ENCODE measurements around the gene IFT20. TPM values are rescaled to one million over a fixed set of nuclear protein-coding genes. Genes with fewer than 3 reads are reported as not detected.

IFT20 gene
- total RNA-seq, 1 donor from 2014 or later, result 33.2 TPM

- Histone ChIP-seq H3K4me1 (peaks cover 24% of the 10 kb centered on the region), H3K4me3 (peak overlapping the region; percentile 96), H3K27ac (peak overlapping the region; percentile 93), H3K27me3 (ENCODE audit: low read depth) (no peaks in the 10 kb centered on the region), H3K9me3 (no peaks in the 10 kb centered on the region), H3K36me3 (peaks cover 65% of the 10 kb centered on the region)
- intact Hi-C loops (cut with DNase I), result no loop called here
- TF ChIP-seq, protein P1, sequence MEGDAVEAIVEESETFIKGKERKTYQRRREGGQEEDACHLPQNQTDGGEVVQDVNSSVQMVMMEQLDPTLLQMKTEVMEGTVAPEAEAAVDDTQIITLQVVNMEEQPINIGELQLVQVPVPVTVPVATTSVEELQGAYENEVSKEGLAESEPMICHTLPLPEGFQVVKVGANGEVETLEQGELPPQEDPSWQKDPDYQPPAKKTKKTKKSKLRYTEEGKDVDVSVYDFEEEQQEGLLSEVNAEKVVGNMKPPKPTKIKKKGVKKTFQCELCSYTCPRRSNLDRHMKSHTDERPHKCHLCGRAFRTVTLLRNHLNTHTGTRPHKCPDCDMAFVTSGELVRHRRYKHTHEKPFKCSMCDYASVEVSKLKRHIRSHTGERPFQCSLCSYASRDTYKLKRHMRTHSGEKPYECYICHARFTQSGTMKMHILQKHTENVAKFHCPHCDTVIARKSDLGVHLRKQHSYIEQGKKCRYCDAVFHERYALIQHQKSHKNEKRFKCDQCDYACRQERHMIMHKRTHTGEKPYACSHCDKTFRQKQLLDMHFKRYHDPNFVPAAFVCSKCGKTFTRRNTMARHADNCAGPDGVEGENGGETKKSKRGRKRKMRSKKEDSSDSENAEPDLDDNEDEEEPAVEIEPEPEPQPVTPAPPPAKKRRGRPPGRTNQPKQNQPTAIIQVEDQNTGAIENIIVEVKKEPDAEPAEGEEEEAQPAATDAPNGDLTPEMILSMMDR (IDR thresholded peaks at IDR 0.05), result no peak
- DNase-seq (no peak), ATAC-seq (no peak)
These were observed 22.6 kb upstream of the IFT20 start for GRCh38 chr17:28357901-28358197.

DNA sequence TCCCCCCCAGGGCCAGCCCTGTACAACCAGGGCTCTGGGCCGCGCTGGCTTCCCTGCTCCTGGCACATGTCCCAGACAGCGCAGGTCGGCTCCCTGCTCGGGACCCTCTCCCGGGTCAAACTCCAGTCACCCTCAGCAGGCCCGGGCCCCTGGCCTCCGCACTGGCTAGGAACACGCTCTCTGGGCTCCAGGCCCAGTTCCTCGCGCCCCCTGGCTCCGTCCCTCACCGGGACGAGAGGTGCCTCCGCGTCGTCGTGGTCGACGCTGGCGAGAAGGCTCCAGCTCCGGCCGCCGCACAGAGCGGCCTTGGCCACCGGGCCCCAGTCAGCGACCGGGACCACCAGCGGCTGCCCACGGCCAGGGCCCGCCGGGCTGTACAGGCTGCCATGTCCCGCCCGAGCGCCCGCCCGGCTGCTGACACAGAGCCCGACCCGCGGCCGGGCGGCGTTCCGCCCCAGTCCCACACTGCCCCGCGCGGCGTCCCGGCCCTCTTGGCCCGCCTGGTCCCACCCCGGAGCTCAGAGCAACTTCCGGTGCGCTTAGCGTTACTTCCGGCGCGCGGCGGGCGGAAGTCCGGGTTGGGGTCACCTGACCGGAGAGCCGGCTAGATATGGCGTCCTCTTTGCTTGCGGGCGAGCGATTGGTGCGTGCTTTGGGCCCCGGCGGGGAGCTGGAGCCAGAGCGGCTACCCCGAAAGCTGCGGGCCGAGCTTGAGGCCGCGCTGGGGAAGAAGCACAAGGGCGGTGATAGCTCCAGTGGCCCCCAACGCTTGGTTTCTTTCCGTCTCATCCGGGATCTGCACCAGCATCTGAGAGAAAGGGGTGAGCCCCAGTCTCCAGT lies 22.0 kb upstream of the IFT20 start, which contains the start of gene POLDIP2:
TSS of gene POLDIP2 (minus strand) at position 467 of the 840 bp plus-strand sequence. CDS start at position 388, 79 bp downstream.
- Histone ChIP-seq H3K9me3 (no peaks in the 10 kb centered on the region), H3K27me3 (ENCODE audit: low read depth) (no peaks in the 10 kb centered on the region), H3K4me3 (peak within 1 kb of the TSS; percentile 96), H3K27ac (peak within 1 kb of the TSS; percentile 93), H3K36me3 (peaks cover 65% of the 10 kb centered on the region), H3K4me1 (peaks cover 24% of the 10 kb centered on the region)
- intact Hi-C loops (cut with DNase I), result no loop called here
- peak; percentile 99 to 100 for ATAC-seq
- peak; percentile 95 for DNase-seq
- TF ChIP-seq, protein P1 (IDR thresholded peaks at IDR 0.05), result no peak

DNA sequence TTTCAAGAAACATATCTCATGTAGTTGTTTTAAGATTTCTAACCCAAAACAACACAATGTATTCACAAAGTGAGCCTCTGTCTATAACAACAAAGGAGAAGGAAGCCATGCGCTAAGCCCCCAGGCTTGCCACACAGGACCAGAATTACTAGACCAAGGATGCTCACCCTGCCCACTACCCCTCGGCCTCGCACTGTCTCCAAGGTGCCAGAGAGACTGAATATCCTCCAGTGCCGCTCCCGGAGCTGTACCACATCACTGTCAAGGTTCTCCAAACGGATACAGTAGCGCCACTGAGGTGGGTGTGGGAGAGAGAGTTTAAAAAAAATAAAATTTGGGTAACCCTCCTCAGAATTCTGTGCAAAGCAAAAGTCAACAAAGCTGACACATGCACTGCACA lies 15.0 kb upstream of the IFT20 start:
- Histone ChIP-seq H3K27ac (no peak overlapping the region), H3K36me3 (peaks cover 100% of the 10 kb centered on the region), H3K27me3 (ENCODE audit: low read depth) (no peaks in the 10 kb centered on the region), H3K4me3 (no peak overlapping the region), H3K9me3 (no peaks in the 10 kb centered on the region), H3K4me1 (peaks cover 23% of the 10 kb centered on the region)
- TF ChIP-seq, protein P1 (IDR thresholded peaks at IDR 0.05), result no peak
- intact Hi-C loops (cut with DNase I), result no loop called here
- DNase-seq, result no peak
- no peak for ATAC-seq

DNA sequence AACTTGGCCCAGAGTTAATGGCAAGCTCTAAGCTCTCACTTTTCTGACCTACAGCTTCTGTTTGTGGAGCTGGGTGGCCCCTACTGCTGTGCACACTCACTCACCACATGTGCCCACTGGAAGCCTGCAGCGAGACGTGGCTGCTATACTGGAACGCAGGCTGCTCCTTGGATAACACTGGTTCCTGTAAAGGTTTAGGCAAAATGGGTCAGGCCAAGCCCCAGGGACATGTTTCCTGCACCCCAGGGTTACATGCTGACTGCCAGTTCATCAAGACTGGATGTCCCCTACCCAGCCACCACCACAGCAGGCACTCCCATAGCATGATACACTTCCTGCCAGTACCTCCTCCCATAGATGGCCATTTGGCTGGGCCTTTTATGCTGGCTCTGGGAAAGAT lies 13.7 kb upstream of the IFT20 start:
- no peaks in the 10 kb centered on the region for H3K27me3 ChIP-seq (ENCODE audit: low read depth)
- peaks cover 100% of the 10 kb centered on the region for H3K36me3 ChIP-seq
- ATAC-seq (no peak), DNase-seq (no peak)
- TF ChIP-seq, protein P1 (IDR thresholded peaks at IDR 0.05), result no peak
- no peaks in the 10 kb centered on the region for H3K9me3 ChIP-seq
- intact Hi-C loops (cut with DNase I), result no loop called here
- H3K27ac ChIP-seq, result no peak overlapping the region
- H3K4me3 ChIP-seq, result no peak overlapping the region
- peaks cover 25% of the 10 kb centered on the region for H3K4me1 ChIP-seq

- no peak for DNase-seq
- no peak overlapping the region for H3K4me3 ChIP-seq
- no peaks in the 10 kb centered on the region for H3K9me3 ChIP-seq
- intact Hi-C loops (cut with DNase I), result no loop called here
- H3K27ac ChIP-seq, result peak overlapping the region; percentile 16
- peaks cover 100% of the 10 kb centered on the region for H3K36me3 ChIP-seq
- ATAC-seq, result peak in 1 of 2 donors; percentile 4
- peaks cover 25% of the 10 kb centered on the region for H3K4me1 ChIP-seq
- H3K27me3 ChIP-seq (ENCODE audit: low read depth), result no peaks in the 10 kb centered on the region
- TF ChIP-seq, protein P1 (IDR thresholded peaks at IDR 0.05), result no peak
These were observed 12.1 kb upstream of the IFT20 start for GRCh38 chr17:28347261-28347891.

Measured in lower lobe of right lung (tissue), 2 donors.